Measurements from ENCODE around the gene AUTS2.

Gene AUTS2

DNA sequence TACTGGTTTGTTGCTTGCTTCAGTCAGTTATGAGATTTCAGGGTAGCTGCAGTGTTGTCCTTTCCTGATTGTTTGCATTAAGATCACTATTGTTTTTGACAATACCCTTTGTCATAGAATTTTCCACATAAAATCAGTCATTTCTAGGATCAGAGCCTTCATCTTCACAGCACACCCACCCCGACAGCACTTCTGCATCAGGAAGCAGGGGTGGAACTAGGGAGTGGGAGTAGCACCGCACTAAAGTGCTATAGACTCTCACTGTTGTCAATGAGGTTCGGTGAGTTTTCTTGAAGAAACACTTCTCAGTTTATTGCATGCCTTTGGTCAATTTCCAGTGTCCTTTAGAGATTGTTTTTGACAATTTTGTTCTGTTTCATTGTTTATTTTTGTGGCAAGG, 632.5 kb downstream of the AUTS2 start:
- Histone ChIP-seq H3K4ac (ENCODE audit: low read depth, low read length) (no peak overlapping the region), H4K5ac (ENCODE audit: low read length) (no peak overlapping the region), H3K9ac (ENCODE audit: low read length) (no peak overlapping the region), H3K27me3 (ENCODE audit: insufficient read depth, low read length, poor library complexity) (no peaks in the 10 kb centered on the region), H3K79me1 (ENCODE audit: low read length) (no peaks in the 10 kb centered on the region), H3K79me2 (ENCODE audit: control insufficient read depth, insufficient read depth, low read length) (no peaks in the 10 kb centered on the region), H3K4me2 (ENCODE audit: low read length) (no peak overlapping the region), H3K23ac (ENCODE audit: low read length) (no peak overlapping the region), H3K18ac (ENCODE audit: low read length) (no peak overlapping the region), H3K27ac (ENCODE audit: low read depth, low read length) (no peak overlapping the region), H2AK5ac (ENCODE audit: low read length) (no peak overlapping the region), H2BK5ac (ENCODE audit: low read length) (no peak overlapping the region), H3K4me3 (ENCODE audit: low read length) (no peak overlapping the region), H3K56ac (ENCODE audit: low read length) (no peak overlapping the region), H3K36me3 (ENCODE audit: control insufficient read depth, insufficient read depth, low read length) (no peaks in the 10 kb centered on the region), H2BK15ac (replicated peaks; ENCODE audit: low read depth) (no peak overlapping the region), H4K8ac (ENCODE audit: low read depth, low read length) (no peak overlapping the region), H2BK120ac (ENCODE audit: low read depth, low read length) (no peak overlapping the region), H3K4me1 (ENCODE audit: control insufficient read depth, low read depth, low read length) (no peaks in the 10 kb centered on the region)
- no peak for DNase-seq
- whole genome bisulfite sequencing (ENCODE audit: extremely low coverage, insufficient coverage, low lambda C conversion rate): no CpG with 5 or more reads among the region's 3 CpGs

DNA sequence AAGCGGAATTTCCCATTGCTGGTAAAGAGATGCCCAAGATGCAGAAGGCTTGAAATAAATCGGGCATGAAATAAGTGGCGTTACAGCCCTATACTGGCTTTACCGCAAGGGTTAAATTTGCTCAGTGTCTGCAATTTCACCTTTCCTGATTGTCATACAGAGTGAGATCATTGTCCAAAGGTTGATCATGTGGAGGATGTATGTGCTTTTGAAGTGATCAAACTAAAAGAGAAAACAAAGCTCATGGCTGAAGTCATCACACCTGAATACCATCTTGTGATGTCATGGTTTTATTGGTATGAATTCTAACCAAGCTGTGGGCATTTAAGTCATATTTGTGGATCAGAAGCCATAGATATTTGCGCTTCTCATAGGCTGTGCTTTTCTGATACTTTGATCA, 635.5 kb downstream of the AUTS2 start:
- WGBS (ENCODE audit: extremely low coverage, insufficient coverage, low lambda C conversion rate): no CpG with 5 or more reads among the region's 5 CpGs
- H3K79me2 ChIP-seq (ENCODE audit: control insufficient read depth, insufficient read depth, low read length): no peaks in the 10 kb centered on the region
- no peak overlapping the region for H2BK120ac ChIP-seq (ENCODE audit: low read depth, low read length)
- H4K8ac ChIP-seq (ENCODE audit: low read depth, low read length): no peak overlapping the region
- H3K27me3 ChIP-seq (ENCODE audit: insufficient read depth, low read length, poor library complexity): no peaks in the 10 kb centered on the region
- H3K23ac ChIP-seq (ENCODE audit: low read length): no peak overlapping the region
- no peak overlapping the region for H3K18ac ChIP-seq (ENCODE audit: low read length)
- no peak overlapping the region for H3K4me2 ChIP-seq (ENCODE audit: low read length)
- no peaks in the 10 kb centered on the region for H3K4me1 ChIP-seq (ENCODE audit: control insufficient read depth, low read depth, low read length)
- no peak overlapping the region for H3K4ac ChIP-seq (ENCODE audit: low read depth, low read length)
- H3K36me3 ChIP-seq (ENCODE audit: control insufficient read depth, insufficient read depth, low read length): no peaks in the 10 kb centered on the region
- DNase-seq: no peak
- H3K4me3 ChIP-seq (ENCODE audit: low read length): no peak overlapping the region
- no peak overlapping the region for H2BK5ac ChIP-seq (ENCODE audit: low read length)
- no peak overlapping the region for H3K56ac ChIP-seq (ENCODE audit: low read length)
- no peak overlapping the region for H2BK15ac ChIP-seq (replicated peaks; ENCODE audit: low read depth)
- no peak overlapping the region for H3K27ac ChIP-seq (ENCODE audit: low read depth, low read length)
- H2AK5ac ChIP-seq (ENCODE audit: low read length): no peak overlapping the region
- H3K79me1 ChIP-seq (ENCODE audit: low read length): no peaks in the 10 kb centered on the region
- H4K5ac ChIP-seq (ENCODE audit: low read length): no peak overlapping the region
- no peak overlapping the region for H3K9ac ChIP-seq (ENCODE audit: low read length)

DNA sequence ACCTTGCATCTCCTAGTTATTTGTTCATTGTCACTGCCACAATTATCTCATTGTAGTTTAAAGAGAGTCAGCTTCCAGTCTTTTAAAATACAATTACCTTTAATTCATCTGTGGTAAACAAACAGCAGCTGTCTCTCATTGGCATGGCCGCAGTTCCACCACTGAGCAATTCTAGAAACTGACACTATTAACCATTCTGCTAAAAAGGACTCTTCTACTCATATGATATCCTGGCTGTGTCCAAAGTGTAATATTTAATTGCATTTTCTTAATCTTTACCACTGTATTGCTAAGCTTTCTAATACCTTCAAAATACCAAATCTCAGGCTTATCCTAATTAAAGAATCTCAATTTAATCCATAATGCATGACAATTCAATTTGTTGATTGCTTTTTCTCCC, 639.0 kb downstream of the AUTS2 start:
- Histone ChIP-seq H3K4ac (ENCODE audit: low read depth, low read length) (no peak overlapping the region), H3K27me3 (ENCODE audit: insufficient read depth, low read length, poor library complexity) (no peaks in the 10 kb centered on the region), H4K8ac (ENCODE audit: low read depth, low read length) (no peak overlapping the region), H2BK120ac (ENCODE audit: low read depth, low read length) (no peak overlapping the region), H3K9ac (ENCODE audit: low read length) (no peak overlapping the region), H2AK5ac (ENCODE audit: low read length) (no peak overlapping the region), H4K5ac (ENCODE audit: low read length) (no peak overlapping the region), H3K4me1 (ENCODE audit: control insufficient read depth, low read depth, low read length) (no peaks in the 10 kb centered on the region), H3K4me2 (ENCODE audit: low read length) (no peak overlapping the region), H2BK15ac (replicated peaks; ENCODE audit: low read depth) (no peak overlapping the region), H3K27ac (ENCODE audit: low read depth, low read length) (no peak overlapping the region), H3K56ac (ENCODE audit: low read length) (no peak overlapping the region), H3K18ac (ENCODE audit: low read length) (no peak overlapping the region), H3K79me2 (ENCODE audit: control insufficient read depth, insufficient read depth, low read length) (no peaks in the 10 kb centered on the region), H3K36me3 (ENCODE audit: control insufficient read depth, insufficient read depth, low read length) (no peaks in the 10 kb centered on the region), H3K4me3 (ENCODE audit: low read length) (no peak overlapping the region), H3K23ac (ENCODE audit: low read length) (no peak overlapping the region), H3K79me1 (ENCODE audit: low read length) (no peaks in the 10 kb centered on the region), H2BK5ac (ENCODE audit: low read length) (no peak overlapping the region)
- no peak for DNase-seq
- WGBS (ENCODE audit: extremely low coverage, insufficient coverage, low lambda C conversion rate): no CpG with 5 or more reads among the region's 1 CpG

DNA sequence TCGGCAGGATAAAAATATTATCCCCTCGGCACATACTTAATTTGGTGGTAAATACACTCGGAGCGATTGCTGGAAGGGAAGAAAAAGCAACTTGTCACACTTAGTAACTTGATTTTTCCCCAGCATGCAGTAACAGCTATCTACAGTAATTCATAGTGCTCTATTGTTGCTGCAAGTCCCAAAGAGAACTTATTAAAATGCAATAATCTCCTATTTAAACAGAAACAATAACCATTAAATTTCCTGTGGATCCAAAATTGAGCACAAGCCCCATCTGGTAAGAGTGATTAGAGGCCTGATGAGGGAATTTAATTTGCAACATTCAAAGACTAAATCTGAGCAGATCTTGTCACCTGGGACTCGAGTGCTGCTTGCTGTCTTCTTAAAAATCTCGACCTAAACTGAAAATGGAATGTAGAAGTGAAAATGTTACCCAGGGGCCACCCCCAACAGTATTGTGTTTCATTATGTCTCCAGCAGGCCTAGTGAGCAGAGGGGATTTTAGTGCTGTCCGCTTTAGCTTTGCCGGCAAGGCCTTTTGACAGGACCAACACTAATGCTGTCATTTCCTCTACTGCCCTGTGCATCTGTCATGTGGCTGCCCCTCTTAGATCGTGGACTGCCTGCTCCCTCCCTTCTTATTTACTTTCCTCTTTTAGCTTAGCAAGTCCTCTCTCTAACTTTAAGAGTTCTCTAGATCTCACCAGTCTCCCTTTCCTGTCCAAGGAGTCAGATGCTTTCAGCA, 639.7 kb downstream of the AUTS2 start:
- Histone ChIP-seq H2BK5ac (ENCODE audit: low read length) (no peak overlapping the region), H3K23ac (ENCODE audit: low read length) (no peak overlapping the region), H3K4me1 (ENCODE audit: control insufficient read depth, low read depth, low read length) (no peaks in the 10 kb centered on the region), H3K56ac (ENCODE audit: low read length) (no peak overlapping the region), H2AK5ac (ENCODE audit: low read length) (no peak overlapping the region), H3K79me2 (ENCODE audit: control insufficient read depth, insufficient read depth, low read length) (no peaks in the 10 kb centered on the region), H3K27ac (ENCODE audit: low read depth, low read length) (no peak overlapping the region), H3K4me3 (ENCODE audit: low read length) (no peak overlapping the region), H3K79me1 (ENCODE audit: low read length) (no peaks in the 10 kb centered on the region), H3K4ac (ENCODE audit: low read depth, low read length) (no peak overlapping the region), H2BK120ac (ENCODE audit: low read depth, low read length) (no peak overlapping the region), H3K18ac (ENCODE audit: low read length) (no peak overlapping the region), H4K5ac (ENCODE audit: low read length) (no peak overlapping the region), H2BK15ac (replicated peaks; ENCODE audit: low read depth) (no peak overlapping the region), H3K4me2 (ENCODE audit: low read length) (no peak overlapping the region), H3K36me3 (ENCODE audit: control insufficient read depth, insufficient read depth, low read length) (no peaks in the 10 kb centered on the region), H3K9ac (ENCODE audit: low read length) (no peak overlapping the region), H4K8ac (ENCODE audit: low read depth, low read length) (no peak overlapping the region), H3K27me3 (ENCODE audit: insufficient read depth, low read length, poor library complexity) (no peaks in the 10 kb centered on the region)
- DNase-seq: no peak
- no CpG with 5 or more reads among the region's 9 CpGs for WGBS (ENCODE audit: extremely low coverage, insufficient coverage, low lambda C conversion rate)

DNA sequence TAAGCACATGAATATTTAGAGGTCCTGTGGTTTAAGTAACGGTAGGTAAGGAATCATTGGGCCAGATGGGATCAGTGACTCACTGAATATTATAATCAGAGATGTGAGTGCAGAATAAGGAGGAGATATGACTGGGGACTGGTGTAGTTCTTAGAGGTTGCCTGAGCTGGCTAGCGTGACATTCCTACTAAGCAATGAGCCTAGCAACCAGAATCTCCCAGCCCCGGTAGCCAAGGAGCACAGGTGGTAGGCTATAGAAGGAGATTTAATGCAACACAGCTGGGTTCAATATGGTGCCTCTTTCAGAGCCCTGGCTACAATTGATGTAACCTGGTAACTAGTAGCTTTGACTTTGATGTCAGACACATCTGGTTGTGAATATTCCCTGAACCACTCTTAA, 641.6 kb downstream of the AUTS2 start:
- Histone ChIP-seq H3K9ac (ENCODE audit: low read length) (no peak overlapping the region), H3K4me2 (ENCODE audit: low read length) (no peak overlapping the region), H3K27me3 (ENCODE audit: insufficient read depth, low read length, poor library complexity) (no peaks in the 10 kb centered on the region), H3K4me3 (ENCODE audit: low read length) (no peak overlapping the region), H3K23ac (ENCODE audit: low read length) (no peak overlapping the region), H3K18ac (ENCODE audit: low read length) (no peak overlapping the region), H3K4ac (ENCODE audit: low read depth, low read length) (no peak overlapping the region), H2BK5ac (ENCODE audit: low read length) (no peak overlapping the region), H3K56ac (ENCODE audit: low read length) (no peak overlapping the region), H3K4me1 (ENCODE audit: control insufficient read depth, low read depth, low read length) (no peaks in the 10 kb centered on the region), H3K79me2 (ENCODE audit: control insufficient read depth, insufficient read depth, low read length) (no peaks in the 10 kb centered on the region), H3K27ac (ENCODE audit: low read depth, low read length) (no peak overlapping the region), H2AK5ac (ENCODE audit: low read length) (no peak overlapping the region), H2BK120ac (ENCODE audit: low read depth, low read length) (no peak overlapping the region), H4K8ac (ENCODE audit: low read depth, low read length) (no peak overlapping the region), H3K79me1 (ENCODE audit: low read length) (no peaks in the 10 kb centered on the region), H4K5ac (ENCODE audit: low read length) (no peak overlapping the region), H3K36me3 (ENCODE audit: control insufficient read depth, insufficient read depth, low read length) (no peaks in the 10 kb centered on the region), H2BK15ac (replicated peaks; ENCODE audit: low read depth) (no peak overlapping the region)
- no CpG with 5 or more reads among the region's 3 CpGs for WGBS (ENCODE audit: extremely low coverage, insufficient coverage, low lambda C conversion rate)
- DNase-seq: no peak

DNA sequence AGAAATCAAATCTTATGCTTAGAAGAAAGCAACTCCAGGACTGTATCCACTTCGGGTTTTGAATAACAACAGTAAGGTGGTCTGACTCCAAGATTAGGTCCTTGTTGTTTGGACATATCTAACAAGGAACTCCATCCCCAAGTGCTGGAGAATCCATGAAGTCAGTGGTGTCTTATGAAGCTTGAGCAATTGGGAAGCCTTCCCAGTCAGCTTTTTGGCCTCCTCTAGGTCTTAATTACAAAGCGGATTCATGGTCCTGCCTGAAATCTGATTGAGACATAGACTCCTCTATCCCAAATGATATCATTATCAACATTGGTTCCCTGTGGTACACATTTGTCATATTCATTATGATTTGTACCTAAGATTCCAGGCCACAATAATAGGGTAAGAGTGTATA, 642.6 kb downstream of the AUTS2 start:
- no peaks in the 10 kb centered on the region for H3K27me3 ChIP-seq (ENCODE audit: insufficient read depth, low read length, poor library complexity)
- no peak overlapping the region for H2BK120ac ChIP-seq (ENCODE audit: low read depth, low read length)
- no CpG with 5 or more reads among the region's 2 CpGs for WGBS (ENCODE audit: extremely low coverage, insufficient coverage, low lambda C conversion rate)
- no peak overlapping the region for H4K5ac ChIP-seq (ENCODE audit: low read length)
- no peak overlapping the region for H2AK5ac ChIP-seq (ENCODE audit: low read length)
- H3K4me3 ChIP-seq (ENCODE audit: low read length): no peak overlapping the region
- H3K4me2 ChIP-seq (ENCODE audit: low read length): no peak overlapping the region
- no peak for DNase-seq
- no peaks in the 10 kb centered on the region for H3K36me3 ChIP-seq (ENCODE audit: control insufficient read depth, insufficient read depth, low read length)
- H3K79me2 ChIP-seq (ENCODE audit: control insufficient read depth, insufficient read depth, low read length): no peaks in the 10 kb centered on the region
- no peak overlapping the region for H3K56ac ChIP-seq (ENCODE audit: low read length)
- no peak overlapping the region for H3K23ac ChIP-seq (ENCODE audit: low read length)
- H3K9ac ChIP-seq (ENCODE audit: low read length): no peak overlapping the region
- H3K18ac ChIP-seq (ENCODE audit: low read length): no peak overlapping the region
- no peak overlapping the region for H4K8ac ChIP-seq (ENCODE audit: low read depth, low read length)
- H3K4ac ChIP-seq (ENCODE audit: low read depth, low read length): no peak overlapping the region
- H3K79me1 ChIP-seq (ENCODE audit: low read length): no peaks in the 10 kb centered on the region
- H2BK5ac ChIP-seq (ENCODE audit: low read length): no peak overlapping the region
- no peak overlapping the region for H2BK15ac ChIP-seq (replicated peaks; ENCODE audit: low read depth)
- no peaks in the 10 kb centered on the region for H3K4me1 ChIP-seq (ENCODE audit: control insufficient read depth, low read depth, low read length)
- no peak overlapping the region for H3K27ac ChIP-seq (ENCODE audit: low read depth, low read length)

All from mesendoderm (in vitro differentiated cells).